ENCODE data around the gene C11orf24. TPM values are rescaled to one million over a fixed set of nuclear protein-coding genes. Genes with fewer than 3 reads are reported as not detected.

C11orf24 gene
- total and polyA plus RNA-seq, 10 of the 15 experiments (the other 5 are each of a cell fraction or from before 2014, with no cell fraction given), result 4.3 to 104 (median 41.4) TPM

GRCh38 chr11:68271781-68272608 lies at the start of gene C11orf24 (continued):
- TF ChIP-seq SKIL (IDR thresholded peaks at IDR 0.05; ENCODE audit: low read depth, poor library complexity, severe bottlenecking), result peak; percentile 41
- TF ChIP-seq MTA2 (IDR thresholded peaks at IDR 0.05; ENCODE audit: low read depth), result peak; percentile 39; the same call in 1 of the 2 replicates
- TF ChIP-seq CBX5 (IDR thresholded peaks at IDR 0.05; ENCODE audit: low read depth), result no peak
- no peak for TF ChIP-seq ASH2L (IDR thresholded peaks at IDR 0.05; ENCODE audit: borderline replicate concordance, low read depth)
- TF ChIP-seq ZNF274 (IDR thresholded peaks at IDR 0.05; ENCODE audit: insufficient read depth, insufficient read length), result no peak
- TF ChIP-seq SMARCA5 (IDR thresholded peaks at IDR 0.05), result peak; percentile 45; the same call in 1 of the 2 replicates
- no peak for TF ChIP-seq RELB (IDR thresholded peaks at IDR 0.05; ENCODE audit: low read depth)
- TF ChIP-seq ATF7 (IDR thresholded peaks at IDR 0.05; ENCODE audit: low read depth), result peak; percentile 89
- peak; percentile 67; the same call in 1 of the 2 replicates for TF ChIP-seq E2F4 (IDR thresholded peaks at IDR 0.05; ENCODE audit: low read depth, low read length)
- TF ChIP-seq BMI1 (IDR thresholded peaks at IDR 0.05; ENCODE audit: borderline replicate concordance), result no peak
- TF ChIP-seq NR2C2 (IDR thresholded peaks at IDR 0.05; ENCODE audit: borderline replicate concordance, control insufficient read depth, insufficient read length, low read depth), result no peak
- TF ChIP-seq BHLHE40 (IDR thresholded peaks at IDR 0.05; ENCODE audit: borderline replicate concordance in 1 of 2, low read depth in 2 of 2, low read length in 1 of 2), result peak; percentile 11 to 73; a peak in 2 of 4 replicates
- TF ChIP-seq ATF3 (IDR thresholded peaks at IDR 0.05; ENCODE audit: borderline replicate concordance, extremely low read depth, low read depth, low read length), result no peak
- TF ChIP-seq BACH1 (IDR thresholded peaks at IDR 0.05; ENCODE audit: borderline replicate concordance), result peak; percentile 68
- TF ChIP-seq BCL11A (IDR thresholded peaks at IDR 0.05; ENCODE audit: low read depth, low read length), result no peak
- TF ChIP-seq STAT1 (conservative IDR thresholded peaks at IDR 0.05), result no peak
- TF ChIP-seq SPI1 (IDR thresholded peaks at IDR 0.05; ENCODE audit: borderline replicate concordance, insufficient read depth, low read depth, low read length), result no peak
- no peak for TF ChIP-seq NFXL1 (IDR thresholded peaks at IDR 0.05; ENCODE audit: borderline replicate concordance)
- TF ChIP-seq ZNF687 (IDR thresholded peaks at IDR 0.05), result peak; percentile 79
- no peak for TF ChIP-seq RAD21 (IDR thresholded peaks at IDR 0.05; ENCODE audit: insufficient read depth, low read depth, low read length)
